Neutrophil (primary cell): ENCODE measurements around the gene SSBP3.

Source experiments
- H3K27ac ChIP-seq: fragments of 200-600 bp; sonication (generic); 2 replicates; pipeline ENCODE4 v1.5.1; 2016; ENCODE audit warnings: mild to moderate bottlenecking, moderate library complexity
- H3K27me3 ChIP-seq: fragments of 200-600 bp; sonication (generic); 2 replicates; pipeline ENCODE4 v1.6.0; 2016; ENCODE audit warnings: mild to moderate bottlenecking
- H3K36me3 ChIP-seq: fragments of 200-600 bp; sonication (generic); 2 replicates; pipeline ENCODE4 v1.5.1; 2017
- H3K4me1 ChIP-seq, 2 experiments: fragments of 200-600 bp in 1 of 2; sonication (generic) in 1 of 2; 1 replicate in 1 of 2; 2 replicates in 1 of 2; pipeline versions ENCODE4 v1.5.1 to v1.6.1; 2013 to 2016; ENCODE audit warnings: low read depth in 1 of 2, low read length in 1 of 2, mild to moderate bottlenecking in 1 of 2, moderate library complexity in 1 of 2; ENCODE audit not compliant: control insufficient read depth in 1 of 2, insufficient read depth in 1 of 2
- H3K4me3 ChIP-seq, 2 experiments: fragments of 200-600 bp in 1 of 2; sonication (generic) in 1 of 2; 1 replicate in 1 of 2; 2 replicates in 1 of 2; pipeline ENCODE4 v1.5.1; 2013 to 2016; ENCODE audit warnings: low read depth in 1 of 2, low read length in 1 of 2, mild to moderate bottlenecking in 1 of 2, moderate library complexity in 1 of 2
- H3K9me3 ChIP-seq: fragments of 200-600 bp; sonication (generic); 2 replicates; pipeline ENCODE4 v1.5.1; 2016
- TF ChIP-seq, protein P1 (sequence below): fragments of 200-600 bp; sonication (generic); IDR thresholded peaks from 2 replicates; pipeline ENCODE4 v1.5.1; 2016; ENCODE audit warnings: antibody characterized with exemption

Gene SSBP3

DNA sequence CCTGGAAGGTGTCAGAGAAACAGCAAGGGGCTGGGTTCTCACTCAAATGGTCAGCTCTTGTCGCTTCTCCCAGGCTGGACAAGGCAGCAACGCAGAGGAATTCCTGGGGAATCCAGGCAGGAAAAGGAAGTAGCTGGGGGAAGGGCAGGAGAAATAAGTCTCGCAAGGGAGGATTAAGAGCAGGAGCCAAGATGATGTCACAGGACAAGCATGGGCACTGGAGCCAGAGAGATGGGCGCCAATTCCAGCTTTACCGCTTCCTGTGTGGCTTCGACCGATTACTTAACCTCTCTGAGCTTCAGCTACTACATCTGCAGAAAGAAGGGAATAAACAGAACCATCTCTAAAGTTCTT, 70.5 kb downstream of the SSBP3 start:
- no peaks in the 10 kb centered on the region for H3K9me3 ChIP-seq
- no peak overlapping the region for H3K27ac ChIP-seq
- H3K36me3 ChIP-seq = no peaks in the 10 kb centered on the region
- TF ChIP-seq, protein P1, sequence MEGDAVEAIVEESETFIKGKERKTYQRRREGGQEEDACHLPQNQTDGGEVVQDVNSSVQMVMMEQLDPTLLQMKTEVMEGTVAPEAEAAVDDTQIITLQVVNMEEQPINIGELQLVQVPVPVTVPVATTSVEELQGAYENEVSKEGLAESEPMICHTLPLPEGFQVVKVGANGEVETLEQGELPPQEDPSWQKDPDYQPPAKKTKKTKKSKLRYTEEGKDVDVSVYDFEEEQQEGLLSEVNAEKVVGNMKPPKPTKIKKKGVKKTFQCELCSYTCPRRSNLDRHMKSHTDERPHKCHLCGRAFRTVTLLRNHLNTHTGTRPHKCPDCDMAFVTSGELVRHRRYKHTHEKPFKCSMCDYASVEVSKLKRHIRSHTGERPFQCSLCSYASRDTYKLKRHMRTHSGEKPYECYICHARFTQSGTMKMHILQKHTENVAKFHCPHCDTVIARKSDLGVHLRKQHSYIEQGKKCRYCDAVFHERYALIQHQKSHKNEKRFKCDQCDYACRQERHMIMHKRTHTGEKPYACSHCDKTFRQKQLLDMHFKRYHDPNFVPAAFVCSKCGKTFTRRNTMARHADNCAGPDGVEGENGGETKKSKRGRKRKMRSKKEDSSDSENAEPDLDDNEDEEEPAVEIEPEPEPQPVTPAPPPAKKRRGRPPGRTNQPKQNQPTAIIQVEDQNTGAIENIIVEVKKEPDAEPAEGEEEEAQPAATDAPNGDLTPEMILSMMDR = no peak
- peaks cover 10 to 11% of the 10 kb centered on the region in 2 experiments for H3K4me1 ChIP-seq
- H3K27me3 ChIP-seq = no peaks in the 10 kb centered on the region
- no peak overlapping the region for H3K4me3 ChIP-seq

DNA sequence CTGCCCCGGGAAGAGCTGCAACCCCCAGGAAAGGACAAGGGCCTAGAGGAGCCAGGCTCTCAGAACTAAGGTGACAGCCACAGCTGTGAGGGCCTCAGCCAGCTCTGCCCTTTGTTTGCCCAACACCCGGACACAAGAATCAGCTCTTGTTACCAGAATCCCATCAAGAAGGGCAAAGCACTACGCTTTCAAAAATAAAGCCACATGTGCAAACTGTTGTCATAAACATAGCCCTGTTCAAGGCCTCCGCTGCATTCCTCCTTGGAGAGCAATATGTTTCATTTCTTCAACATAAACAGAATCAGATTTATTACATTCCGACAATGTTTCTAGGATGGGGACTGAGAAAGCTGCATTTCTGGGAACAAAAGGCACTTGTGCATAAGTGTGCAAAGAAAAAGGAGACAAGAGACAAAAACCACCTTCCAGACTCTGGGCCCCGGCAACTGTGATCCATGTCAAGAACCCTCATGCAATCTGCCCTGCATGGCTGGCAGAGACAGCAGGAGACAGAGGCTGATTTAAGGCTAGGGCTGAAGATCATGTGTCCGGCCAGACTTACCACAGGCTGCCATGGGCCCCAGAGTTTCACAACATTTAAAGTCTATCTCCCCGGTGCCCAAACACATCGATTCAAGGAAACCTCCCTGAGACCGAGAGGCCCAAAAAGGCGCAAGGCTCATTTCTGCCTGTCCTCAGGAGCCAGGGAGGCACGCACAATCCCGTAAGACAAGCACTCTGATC, 71.0 kb downstream of the SSBP3 start:
- Histone ChIP-seq H3K4me3 (no peak overlapping the region), H3K4me1 (peaks cover 10 to 11% of the 10 kb centered on the region in 2 experiments), H3K27me3 (no peaks in the 10 kb centered on the region), H3K27ac (no peak overlapping the region), H3K36me3 (no peaks in the 10 kb centered on the region), H3K9me3 (no peaks in the 10 kb centered on the region)
- TF ChIP-seq, protein P1 = no peak

DNA sequence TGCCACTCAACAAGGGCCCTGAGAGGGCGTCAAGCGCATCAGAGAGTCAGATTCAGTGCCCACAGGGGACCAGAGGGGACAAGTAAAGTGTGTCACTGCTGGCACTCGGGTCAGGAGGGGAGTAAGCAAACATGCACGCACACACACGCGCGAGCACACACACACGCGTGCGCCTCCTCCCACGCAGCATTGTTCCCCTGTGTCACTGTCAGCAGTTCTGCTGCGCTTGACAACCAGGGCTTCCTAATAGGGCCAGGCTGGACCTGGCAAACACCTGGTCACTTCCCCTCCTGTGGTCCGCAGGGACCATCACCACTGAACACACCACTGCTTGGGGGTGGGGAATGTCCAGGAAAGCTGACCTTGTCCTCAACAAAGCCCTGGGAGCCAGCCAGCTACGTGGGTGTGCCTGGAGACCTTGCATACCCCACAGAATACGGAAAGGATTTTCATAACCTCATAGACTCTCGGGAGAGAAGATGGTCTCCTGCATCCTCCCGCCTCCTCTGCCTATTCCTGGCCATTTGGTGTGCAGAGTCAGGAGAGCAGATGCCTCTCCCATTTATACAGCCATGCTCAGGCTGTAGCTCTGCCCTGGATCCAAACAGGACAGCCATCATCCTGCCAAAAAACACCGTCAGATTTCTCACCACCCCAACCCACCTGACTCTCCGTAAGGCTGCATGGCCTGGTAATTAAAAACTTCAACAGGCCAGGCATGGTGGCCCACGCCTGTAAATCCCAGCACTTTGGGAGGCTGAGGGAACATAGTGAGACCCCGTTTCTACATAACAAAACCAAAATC, 73.2 kb downstream of the SSBP3 start:
- TF ChIP-seq, protein P1 = no peak
- Histone ChIP-seq H3K4me1 (peaks cover 10 to 11% of the 10 kb centered on the region in 2 experiments), H3K36me3 (no peaks in the 10 kb centered on the region)

DNA sequence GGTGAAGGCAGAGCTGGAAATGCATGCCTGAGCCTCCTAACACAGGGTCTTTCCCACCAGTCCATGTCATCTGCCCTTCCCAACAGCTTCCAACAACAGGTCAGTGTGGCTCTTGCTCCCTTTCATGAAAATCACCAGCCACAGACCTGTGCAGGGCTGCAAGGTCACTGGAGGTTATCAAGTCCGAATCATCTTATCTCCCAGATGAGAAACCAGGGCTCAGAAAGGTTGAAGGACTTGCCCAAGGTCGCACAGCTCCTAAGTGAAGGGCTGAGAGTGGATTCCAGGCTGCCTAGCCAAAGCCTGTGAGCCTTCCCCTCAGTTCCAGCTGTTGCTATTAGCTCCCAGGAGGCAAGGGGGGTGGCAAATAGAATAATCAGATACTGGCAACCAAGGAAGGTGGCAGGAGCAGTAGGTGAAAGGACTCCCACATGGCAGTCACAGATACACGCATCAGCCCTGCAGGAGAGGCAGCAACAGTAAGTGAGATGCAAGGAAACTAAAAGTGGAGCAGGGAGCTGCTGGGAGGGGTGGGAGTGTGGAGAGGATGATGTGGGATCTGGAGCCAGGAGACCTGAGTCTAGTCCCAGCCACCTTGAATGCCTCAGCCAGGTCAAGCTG, 74.2 kb downstream of the SSBP3 start:
- Histone ChIP-seq H3K4me1 (peaks cover 10 to 11% of the 10 kb centered on the region in 2 experiments), H3K36me3 (no peaks in the 10 kb centered on the region), H3K4me3 (no peak overlapping the region), H3K27me3 (no peaks in the 10 kb centered on the region), H3K9me3 (no peaks in the 10 kb centered on the region), H3K27ac (no peak overlapping the region)
- TF ChIP-seq, protein P1 = no peak

More for the DNA sequence above, 73.2 kb downstream of the SSBP3 start:
- H3K27me3 ChIP-seq = no peaks in the 10 kb centered on the region
- H3K4me3 ChIP-seq = no peak overlapping the region
- no peaks in the 10 kb centered on the region for H3K9me3 ChIP-seq
- no peak overlapping the region for H3K27ac ChIP-seq

DNA sequence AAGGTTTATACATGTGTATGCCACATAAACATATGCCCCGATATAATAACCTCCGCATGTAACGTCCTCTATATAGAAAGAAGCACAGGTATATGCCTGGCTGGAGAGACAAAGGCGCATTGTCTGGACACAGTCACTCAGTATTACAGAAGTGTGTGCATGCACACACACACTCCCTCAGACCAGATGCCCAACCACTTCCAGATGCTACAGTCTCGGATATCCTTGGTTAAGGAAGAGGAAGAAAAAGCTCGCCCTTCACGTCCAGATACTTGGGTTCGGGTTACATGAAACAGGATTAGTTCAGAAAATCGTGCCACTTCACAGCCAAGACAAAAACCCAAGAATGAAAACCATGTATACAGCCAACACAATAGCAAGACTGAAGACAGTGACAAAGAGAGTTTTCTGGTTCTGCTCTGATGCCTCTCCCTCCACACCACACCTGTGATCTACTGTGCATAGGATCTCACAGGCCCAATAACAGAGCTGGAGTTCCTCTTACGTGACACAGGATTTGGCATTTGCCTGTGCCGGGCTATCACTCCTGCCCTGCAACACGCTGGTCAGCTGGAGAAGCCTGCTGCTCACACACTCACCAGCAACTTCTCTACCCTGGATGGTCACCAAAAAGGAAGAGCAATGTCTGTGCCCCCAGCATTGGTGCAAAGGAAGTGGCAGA, 75.0 kb downstream of the SSBP3 start:
- H3K36me3 ChIP-seq = no peaks in the 10 kb centered on the region
- no peak overlapping the region for H3K4me3 ChIP-seq
- TF ChIP-seq, protein P1 = no peak
- peaks cover 9 to 10% of the 10 kb centered on the region in 2 experiments for H3K4me1 ChIP-seq
- no peaks in the 10 kb centered on the region for H3K27me3 ChIP-seq
- H3K9me3 ChIP-seq = no peaks in the 10 kb centered on the region
- no peak overlapping the region for H3K27ac ChIP-seq
